Measurements from ENCODE around the gene SLC25A36.

DNA sequence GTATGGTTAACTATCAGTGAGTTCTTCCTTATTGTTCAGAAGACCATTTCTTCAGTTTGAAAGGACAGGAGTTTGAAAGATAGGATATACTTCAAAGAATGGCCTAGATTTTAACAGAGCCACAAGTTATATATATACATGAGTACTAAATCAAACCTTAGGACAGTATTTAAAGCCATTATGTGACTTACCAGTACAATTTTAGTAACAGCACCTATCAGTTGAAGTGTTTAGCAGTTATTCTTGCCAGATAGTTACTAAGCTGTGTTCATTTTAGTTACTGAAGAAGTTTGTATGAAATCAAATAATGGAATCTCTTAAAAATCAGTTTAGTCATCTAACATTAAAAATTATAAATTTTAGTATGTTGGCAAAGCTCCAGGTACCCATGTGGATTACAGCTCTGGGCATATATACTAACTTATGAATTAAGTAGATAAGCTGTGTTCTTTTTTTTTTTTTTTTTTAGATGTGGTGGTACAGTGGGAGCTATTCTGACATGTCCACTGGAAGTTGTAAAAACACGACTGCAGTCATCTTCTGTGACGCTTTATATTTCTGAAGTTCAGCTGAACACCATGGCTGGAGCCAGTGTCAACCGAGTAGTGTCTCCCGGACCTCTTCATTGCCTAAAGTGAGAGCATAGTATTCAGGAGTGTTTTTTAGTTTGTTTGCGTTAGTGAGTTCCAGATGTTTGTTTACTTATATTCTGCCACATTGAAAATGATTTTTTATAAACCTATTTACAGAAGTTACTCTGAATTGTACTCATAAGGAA lies 14.6 kb downstream of the SLC25A36 start:
- TF ChIP-seq, protein P1, sequence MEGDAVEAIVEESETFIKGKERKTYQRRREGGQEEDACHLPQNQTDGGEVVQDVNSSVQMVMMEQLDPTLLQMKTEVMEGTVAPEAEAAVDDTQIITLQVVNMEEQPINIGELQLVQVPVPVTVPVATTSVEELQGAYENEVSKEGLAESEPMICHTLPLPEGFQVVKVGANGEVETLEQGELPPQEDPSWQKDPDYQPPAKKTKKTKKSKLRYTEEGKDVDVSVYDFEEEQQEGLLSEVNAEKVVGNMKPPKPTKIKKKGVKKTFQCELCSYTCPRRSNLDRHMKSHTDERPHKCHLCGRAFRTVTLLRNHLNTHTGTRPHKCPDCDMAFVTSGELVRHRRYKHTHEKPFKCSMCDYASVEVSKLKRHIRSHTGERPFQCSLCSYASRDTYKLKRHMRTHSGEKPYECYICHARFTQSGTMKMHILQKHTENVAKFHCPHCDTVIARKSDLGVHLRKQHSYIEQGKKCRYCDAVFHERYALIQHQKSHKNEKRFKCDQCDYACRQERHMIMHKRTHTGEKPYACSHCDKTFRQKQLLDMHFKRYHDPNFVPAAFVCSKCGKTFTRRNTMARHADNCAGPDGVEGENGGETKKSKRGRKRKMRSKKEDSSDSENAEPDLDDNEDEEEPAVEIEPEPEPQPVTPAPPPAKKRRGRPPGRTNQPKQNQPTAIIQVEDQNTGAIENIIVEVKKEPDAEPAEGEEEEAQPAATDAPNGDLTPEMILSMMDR (IDR thresholded peaks at IDR 0.05): no peak
- no peak for TF ChIP-seq POLR2A (IDR thresholded peaks at IDR 0.05)

All from uterus (tissue), 2 donors.